ENCODE results near the gene UPB1.

GRCh38 chr22:24503137-24503842, 8.2 kb downstream of the UPB1 start:
- TF ChIP-seq CTCF (IDR thresholded peaks at IDR 0.05) = peak in 5 of 7 experiments; percentile 34 to 59 (median 53)
- no peak for TF ChIP-seq EP300 (IDR thresholded peaks at IDR 0.05)
- TF ChIP-seq POLR2A (IDR thresholded peaks at IDR 0.05) = no peak
